NCI-H2171 treated with DMSO at 0.1 percent for 48 hours (cell line): ENCODE data around the gene CNTN1.

Experiments
- DNase-seq: peaks from one replicate; lab custom pipeline; 2025; lab: John Stamatoyannopoulos, UW

CNTN1 gene

DNA sequence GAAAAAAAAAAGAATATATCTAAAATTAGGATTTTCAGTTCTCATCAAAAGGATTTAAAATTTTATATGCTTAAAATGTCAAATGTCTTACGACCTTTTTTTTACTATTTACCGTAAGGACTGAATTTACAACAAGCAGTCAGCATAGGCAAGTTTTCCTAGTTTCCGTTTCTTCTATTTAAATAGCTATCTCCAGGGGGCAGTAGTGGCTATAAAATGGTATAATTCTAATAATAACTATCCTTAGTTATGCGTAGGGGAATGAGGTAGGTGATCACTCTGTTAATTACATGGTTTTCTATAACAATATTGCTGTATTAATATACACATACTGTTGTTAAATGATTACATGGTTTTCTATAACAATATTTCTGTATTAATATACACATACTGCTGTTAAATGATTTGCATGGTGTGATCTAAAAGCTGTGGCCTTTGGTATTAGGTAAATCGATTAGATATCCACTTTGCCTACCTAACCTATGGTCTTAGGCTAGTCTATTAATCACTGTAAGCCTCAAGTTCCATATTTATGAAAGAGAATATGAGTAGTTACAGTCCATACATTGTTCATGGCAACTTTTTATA lies 278.2 kb downstream of the CNTN1 start:
- DNase-seq, result peak; percentile 9

DNA sequence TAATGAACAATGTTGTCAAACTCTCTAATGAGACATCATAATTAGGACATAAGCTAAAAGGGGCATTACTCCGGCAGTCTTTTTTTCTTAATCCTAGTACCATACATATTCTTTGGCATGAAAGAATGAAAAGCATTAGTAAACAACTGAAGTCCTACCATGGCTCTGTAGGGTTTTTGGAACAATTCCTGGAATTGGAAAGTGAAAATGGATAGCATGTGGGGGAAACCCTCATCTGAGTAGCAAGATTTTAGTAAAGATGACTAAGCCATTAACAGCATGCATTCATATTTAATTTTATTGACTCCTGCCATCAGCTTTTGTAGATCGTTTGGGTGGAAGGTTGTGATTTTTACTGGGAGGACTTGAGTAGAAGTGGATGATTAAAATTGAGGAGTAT lies 279.7 kb downstream of the CNTN1 start:
- DNase-seq, result no peak

DNA sequence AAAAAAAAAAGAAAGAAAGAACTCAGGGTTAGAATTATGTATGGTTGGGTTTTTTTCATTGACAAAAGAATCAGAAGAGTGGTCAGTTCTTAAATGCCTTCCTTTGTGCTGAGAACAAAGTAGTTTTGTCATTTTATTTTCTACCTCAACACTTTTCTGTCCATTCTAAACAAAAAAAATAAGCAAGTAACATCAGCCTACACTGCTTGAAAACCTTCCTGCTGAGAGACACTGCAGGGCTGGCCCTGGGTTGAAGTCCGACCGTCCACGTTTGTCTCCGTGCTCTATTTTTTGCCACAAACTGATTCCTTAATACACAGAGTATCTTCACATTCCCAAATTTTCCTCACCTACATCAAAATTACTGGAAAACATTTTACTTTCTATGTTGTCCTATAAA lies 284.3 kb downstream of the CNTN1 start:
- DNase-seq, result no peak

DNA sequence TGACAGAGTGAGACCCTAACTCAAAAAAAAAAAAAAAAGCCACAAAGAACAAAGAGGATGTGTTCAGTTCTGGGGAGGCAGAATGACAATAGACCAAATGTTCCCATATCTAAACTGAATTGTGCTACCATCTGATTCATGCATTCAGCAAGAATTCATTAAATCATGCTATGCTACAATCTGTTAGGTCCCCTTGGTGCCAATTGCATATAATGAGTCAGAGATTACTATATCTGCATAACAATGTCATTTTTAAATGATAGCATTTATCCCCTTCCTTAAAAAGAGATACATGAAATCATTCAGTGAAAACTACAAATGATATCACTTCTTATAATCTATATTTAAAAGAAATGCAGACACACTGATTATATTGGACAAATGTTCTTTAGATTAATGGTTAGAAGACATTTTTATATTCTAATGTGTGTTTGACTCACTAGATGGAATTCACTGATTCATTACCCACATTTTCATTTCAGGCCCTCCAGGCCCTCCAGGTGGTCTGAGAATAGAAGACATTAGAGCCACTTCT lies 288.3 kb downstream of the CNTN1 start:
- no peak for DNase-seq

DNA sequence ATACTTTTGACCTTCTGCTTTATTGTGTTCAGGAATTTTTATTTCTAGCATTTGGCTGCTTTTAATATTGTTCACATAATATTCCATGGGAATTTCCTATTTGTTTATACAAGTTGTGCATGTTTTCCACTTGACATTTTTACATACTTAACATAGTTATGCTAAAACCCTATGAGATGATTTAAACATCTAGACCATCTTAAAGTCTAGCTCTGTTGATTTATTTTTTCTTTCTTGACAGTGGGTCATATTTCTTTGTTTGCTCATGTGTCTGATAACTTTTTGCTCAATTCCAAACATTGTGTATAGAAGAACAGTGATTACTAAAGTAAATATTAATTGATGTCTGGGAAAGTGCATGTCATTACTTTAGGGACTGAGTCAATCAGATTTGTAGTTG lies 293.8 kb downstream of the CNTN1 start:
- DNase-seq, result no peak

DNA sequence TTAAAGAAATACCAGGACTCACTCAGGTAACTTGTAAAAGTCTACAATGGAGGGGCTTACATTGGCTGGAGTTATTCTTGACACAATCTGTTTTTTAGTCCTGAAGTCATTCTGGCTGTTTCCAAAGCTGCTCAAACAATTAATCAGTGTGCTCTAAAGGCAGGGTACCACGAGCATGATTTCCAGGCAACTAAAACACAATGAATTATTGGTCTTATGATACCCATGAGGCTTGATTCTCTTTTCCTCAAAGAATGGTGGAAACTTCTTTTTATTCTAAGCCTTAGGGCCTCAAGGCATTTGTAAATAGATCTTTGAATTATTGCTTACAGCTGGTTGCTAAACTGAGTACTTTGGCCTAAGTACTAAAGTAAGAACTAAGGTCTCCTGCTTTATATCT lies 296.1 kb downstream of the CNTN1 start:
- no peak for DNase-seq

DNA sequence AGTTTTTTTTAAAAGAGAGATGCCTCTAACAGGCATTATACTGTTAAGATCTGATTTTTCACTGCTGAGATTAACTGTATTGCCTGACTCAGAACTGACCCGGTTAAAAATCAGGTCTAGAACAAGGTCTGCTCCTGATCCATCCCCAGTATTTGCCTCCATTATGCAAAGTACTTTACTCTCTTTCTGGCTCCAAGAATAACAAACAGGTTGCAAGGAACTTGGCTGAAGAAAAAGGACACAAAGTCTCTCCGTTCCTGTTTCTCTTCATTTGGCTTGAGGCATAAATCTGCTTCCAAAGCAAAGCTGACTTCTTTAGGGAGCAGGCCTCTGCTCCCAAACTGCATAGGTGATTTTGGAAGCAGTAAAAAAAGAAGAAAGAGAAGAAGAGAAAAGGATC lies 296.6 kb downstream of the CNTN1 start:
- no peak for DNase-seq

DNA sequence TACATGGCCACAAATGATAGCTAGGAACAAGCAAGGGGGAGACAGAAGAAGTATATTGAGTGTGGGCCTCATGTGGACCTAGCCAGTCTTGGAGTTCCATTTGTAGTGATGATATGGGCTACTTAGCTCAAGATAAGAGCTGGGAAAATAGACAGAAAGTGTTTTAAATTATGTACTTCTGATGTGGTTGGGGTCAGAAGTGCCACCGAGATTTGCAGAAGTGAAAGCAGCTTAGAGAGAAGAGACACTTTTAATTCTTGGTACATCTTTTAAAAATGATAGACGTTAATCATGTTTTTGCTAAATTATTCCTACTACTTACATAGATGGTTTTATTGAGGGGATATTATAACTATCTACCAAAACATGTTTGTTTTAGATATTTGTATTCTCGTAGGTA lies 297.5 kb downstream of the CNTN1 start:
- DNase-seq, result no peak

DNA sequence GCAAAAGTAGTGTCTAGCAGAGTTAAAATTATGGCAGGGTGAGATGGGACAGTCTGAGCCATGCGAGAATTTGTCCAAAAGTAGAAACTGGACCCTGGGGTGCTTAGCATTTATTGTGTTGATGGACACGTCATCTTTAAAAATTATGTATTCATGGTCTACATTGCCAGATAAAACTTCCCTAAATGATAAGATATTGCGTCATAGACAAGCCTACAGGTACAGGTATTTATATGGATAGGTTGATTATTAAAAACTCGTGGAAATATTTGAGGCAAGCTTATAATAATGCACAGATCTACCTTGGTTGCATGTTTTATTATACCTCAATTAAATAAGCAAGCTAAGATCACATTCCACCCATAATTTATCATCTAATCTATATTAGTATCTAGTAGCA lies 299.9 kb downstream of the CNTN1 start:
- DNase-seq, result no peak

DNA sequence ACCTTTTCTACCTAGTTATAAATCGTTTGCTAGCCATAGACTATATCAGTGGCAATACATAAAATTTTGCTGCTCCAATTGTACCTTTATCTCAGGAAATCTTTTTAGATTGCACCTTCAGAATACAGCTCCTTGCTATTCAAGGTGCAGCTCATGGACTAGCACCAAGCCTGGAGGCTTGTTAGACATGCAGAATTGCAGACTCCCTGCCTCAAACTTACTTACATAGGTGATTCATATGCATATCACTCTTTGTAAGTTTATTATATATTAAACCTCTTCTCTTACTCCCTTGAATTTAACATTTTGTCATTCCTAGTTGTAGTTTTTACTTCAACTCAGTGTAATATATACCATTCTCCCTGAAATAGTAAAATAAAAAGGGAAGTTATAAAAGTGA lies 300.4 kb downstream of the CNTN1 start:
- no peak for DNase-seq

DNA sequence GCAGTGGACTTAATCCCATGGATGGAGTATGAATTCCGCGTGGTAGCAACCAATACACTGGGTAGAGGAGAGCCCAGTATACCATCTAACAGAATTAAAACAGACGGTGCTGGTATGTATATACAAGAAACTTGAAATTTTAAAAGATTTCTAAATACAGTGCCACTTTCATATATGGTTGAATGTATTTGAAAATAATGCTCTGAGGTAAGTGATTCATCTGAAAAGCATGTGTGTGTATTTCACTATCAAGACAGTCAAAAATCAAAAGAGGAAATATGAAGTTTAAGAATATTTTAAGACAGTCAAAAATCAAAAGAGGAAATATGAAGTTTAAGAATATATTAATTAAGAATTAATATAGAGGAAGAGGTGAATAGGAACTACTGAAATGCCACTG lies 300.9 kb downstream of the CNTN1 start:
- DNase-seq, result no peak

DNA sequence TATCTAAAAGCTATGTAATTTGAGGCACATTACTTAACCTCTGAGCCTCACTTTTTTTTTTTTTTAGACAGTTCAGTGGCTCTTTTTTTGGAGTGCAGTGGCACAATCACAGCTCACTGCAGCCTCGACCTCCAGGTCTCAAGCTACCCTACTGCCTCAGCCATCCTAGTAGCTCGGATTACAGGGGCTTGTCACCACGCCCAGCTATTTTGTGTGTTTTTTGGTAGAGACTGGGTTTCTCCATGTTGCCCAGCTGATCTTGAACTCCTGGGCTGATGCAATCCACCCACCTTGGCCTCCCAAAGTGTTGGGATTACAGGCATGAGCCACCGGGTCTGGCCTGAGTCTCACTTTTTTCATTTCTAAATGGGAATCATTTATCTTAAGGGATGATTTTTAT lies 303.9 kb downstream of the CNTN1 start:
- DNase-seq, result no peak

DNA sequence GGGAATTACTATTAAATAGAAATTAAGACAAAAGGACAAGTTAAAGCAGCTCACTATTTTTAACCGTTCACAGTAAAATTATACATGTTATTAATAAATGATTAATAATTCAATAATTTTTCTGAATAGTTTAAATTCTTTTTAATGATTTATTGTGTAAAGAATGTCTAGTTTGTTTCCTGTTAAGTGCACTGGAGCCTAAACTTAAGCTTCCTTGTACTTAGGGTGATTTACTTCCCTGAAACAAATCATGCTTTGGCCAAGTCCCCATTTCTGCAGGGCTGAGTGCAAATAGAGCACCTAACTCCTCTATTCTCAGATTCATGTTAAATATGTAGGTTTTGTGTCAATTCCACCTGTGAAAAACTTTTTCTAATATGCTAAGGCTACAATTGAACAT lies 307.0 kb downstream of the CNTN1 start:
- no peak for DNase-seq

DNA sequence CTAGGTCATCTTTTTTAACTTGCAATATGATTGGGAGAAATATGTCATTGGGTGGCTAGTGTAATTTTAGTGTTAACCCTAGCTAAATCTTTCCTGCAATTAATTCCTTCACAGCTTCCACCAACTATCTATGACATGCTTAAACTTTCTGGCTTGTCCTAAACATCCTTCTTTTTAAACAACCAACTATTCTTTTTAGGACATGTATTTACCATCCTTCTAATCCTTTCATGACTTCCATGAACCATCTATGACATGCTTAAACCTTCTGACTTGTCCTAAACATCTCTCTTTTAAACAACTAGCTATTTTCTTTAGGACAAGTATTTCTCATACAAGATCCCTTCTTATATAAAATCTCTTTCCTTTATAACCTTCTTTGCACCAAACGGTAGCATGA lies 316.2 kb downstream of the CNTN1 start:
- DNase-seq, result no peak

DNA sequence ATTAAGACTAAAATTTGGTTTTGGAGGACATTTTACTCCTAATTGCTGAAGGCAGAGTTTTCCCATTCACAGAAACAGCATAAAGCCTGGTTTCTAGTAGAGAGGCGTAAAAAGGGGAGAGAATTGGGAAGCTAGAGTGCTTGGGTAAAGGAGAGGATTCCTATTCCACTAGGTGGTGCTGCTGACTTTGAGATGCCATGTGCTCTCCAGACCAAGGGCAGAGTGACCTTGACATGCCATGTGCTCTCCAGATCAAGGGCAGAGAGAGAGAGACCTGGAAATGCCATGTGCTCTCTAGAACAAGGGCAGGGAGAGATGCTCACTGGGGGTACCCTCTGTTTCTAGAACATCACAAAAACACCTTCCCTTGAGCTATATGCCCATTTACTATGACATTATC lies 319.7 kb downstream of the CNTN1 start:
- peak; percentile 14 for DNase-seq

DNA sequence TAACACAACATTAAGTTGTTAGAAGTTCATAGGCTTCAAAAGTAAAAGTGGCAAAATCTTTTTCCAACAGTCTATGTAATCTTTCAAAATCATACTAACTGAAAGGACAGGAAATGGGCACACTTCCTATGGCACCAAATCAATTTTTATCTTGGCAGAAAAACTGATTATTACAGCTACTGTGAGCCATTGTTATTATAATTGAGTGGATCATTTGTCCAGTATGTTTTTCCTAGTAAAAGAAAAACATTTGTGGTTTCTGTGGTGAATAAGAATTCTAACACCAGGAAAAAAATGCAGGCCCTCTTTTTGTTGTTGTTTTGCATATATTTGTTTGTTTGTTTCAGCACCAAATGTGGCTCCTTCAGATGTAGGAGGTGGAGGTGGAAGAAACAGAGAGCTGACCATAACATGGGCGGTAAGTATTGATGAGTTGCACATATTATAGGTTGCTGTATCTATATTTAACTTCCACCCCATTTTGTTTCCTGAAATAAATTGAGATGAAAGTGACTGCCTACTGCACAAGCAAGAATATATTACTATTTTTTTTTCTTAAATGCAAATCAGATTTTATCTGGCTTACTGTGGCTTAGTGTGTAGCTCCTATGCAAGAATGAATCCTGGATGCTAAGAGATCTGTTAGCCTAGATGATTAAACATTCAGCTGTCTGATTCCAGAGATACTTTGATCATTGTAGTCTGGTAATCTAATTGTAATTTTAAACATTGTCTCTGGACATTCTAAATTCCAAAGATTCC lies 321.8 kb downstream of the CNTN1 start:
- DNase-seq, result no peak

DNA sequence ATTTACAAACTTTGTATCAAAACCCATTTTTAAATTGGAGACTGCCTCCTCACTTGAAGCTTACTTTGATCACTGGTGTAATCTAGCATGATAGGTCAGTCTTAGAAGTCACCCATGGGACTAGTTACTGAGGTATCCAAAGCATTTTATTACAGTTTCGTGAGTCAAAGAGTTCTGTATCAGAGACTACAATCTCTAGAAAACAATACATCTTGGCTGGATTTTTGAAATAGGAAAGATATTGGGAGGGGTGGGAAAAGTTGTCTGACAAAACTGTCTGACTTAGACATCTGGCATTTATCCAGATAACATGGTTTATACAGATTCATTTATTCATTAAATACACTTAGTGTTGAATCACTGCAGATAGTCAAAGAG lies 322.4 kb downstream of the CNTN1 start:
- DNase-seq, result no peak

DNA sequence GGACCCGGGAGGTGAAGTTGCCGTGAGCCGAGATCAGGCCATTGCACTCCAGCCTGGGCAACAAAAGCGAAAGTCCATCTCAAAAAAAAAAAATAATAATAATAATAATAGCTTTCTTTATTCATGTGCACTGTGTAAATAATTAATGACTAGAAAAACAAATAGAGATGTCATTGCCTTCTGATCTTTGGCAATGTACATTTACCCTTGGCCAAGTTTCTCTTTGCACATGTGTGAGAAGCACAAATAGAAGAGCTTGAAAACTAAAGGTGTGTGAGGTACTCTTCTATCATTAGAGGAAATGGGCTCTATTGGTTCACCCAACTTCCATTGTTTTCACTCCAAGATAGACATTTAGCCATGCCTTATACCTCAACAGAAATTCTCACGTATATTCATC lies 325.8 kb downstream of the CNTN1 start:
- DNase-seq, result no peak

DNA sequence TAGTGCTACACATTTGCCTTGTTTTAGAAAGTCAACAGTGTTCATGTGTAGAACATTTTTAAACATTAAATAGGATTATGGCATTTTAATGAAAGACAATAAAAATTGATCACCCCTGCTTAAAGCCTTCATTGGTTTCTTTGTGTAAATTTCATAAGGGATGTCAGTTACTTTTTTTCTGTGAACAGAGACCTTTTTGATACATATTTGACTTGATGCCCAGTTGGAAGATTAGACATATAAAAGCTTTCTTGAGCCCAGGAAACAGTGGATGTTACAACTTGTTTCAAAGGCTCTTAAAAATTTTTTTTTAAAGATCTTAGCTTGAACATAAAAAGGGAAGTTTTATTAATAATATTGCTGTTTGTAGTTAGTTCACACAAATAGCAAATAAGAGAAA lies 327.2 kb downstream of the CNTN1 start:
- no peak for DNase-seq

DNA sequence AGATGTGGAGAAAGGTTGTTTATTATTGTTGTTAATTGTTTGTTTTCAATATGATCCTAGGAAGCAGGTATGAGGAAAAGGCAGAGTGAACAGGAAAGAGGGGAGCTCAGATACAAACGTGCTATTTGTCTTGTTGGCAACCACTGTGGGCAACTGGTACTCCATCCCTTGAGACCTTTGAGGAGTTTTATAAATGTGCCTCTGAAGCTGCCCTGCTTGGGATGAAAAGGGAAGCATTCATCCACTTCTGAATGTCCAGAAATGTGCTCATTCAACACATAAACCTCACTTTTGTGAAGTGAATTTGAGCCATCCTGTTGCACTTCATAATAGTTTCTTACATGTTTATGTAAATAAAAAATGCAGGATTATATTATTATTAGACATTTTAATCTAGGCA lies 331.6 kb downstream of the CNTN1 start:
- no peak for DNase-seq

DNA sequence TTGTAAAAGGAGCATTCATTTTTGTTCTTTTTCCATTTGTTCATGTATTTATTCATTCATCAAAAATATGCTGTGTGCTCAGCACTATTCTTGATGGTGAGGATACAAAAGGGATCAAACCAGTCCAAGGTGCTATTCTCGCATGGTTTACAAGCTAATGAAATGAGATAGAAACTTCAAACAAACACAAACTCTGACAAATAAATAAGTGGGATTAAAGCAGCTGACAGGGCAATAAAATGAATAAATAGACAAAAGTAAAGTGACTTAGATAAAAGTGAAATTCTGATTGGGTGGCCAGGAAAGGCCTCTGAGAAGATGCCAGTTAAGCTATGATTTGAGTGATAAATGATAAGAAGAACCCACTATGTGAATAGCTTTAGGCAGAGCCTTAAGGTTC lies 333.9 kb downstream of the CNTN1 start:
- no peak for DNase-seq

DNA sequence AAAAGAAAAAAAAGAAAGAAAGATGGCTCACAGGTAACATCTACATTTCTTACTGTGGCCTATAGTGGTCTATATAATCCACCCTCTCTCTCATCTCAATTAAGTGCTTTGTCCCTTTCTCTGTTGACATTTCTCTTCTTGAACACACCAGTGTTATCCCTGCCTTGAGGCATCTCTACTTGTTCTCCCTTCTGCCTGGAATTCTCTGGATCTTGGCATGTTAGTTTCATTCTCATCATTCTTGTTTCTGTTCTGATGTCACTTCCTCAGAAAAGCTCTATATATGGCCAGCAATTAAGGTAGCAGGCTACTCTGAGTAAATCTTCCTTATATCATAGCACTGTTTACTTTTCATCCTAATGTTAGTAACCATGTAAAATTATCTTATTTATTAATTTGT lies 340.1 kb downstream of the CNTN1 start:
- DNase-seq, result no peak

DNA sequence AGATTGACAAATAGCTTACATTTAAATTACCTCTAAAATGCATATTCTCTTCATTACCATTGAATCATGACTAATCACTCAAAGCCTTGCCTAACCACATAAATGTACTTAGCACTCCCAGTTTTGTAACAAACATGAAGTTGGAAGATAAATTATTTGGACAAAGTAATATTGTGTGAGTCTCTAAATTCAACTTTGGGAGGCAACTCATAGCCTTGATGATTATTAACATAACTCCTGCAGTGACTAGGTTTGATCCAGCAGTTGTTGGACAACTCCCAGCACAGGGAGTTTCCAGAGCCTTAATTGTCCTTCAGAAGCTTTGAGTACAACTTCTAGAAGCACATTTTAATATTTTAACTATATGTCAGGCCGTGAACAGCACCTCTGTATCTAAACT lies 342.4 kb downstream of the CNTN1 start:
- DNase-seq, result no peak

DNA sequence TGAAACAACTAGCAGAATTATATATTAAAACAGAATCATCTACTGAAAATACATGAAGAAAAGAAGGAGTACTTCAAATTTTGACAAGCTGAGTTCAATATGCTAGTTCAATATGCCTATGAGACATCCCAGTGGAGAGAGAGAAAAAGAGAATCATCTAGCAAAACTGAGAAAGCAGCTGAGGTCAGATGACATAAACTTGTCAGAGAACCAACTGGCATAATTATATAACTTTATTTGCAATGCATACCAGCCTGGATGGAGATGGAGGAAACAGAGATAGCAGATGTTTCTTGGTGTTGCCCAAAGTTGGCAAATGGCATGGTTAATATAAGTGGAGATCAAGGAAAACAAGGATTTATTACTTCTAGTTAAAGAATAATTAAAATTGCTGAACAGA lies 347.2 kb downstream of the CNTN1 start:
- DNase-seq, result no peak
